Activated naive CD4-positive, alpha-beta T cell treated with Interleukin-2 at 50 U/mL for 16 hours (primary cell): ENCODE data around the gene EPB41L1.
A peak's percentile ranks its signal among the peaks of the same experiment; 100 is the strongest.
"Not testable (repeated sequence)": the region's sequence is repeated elsewhere in the genome, so short reads cannot be mapped to it uniquely, and the experiment has no call there.

Source experiments
- DNase-seq: peaks from one replicate; pipeline ENCODE4 v3.0.0-alpha.2; 2020

EPB41L1 gene

GRCh38 chr20:36126836-36127527 is 27.6 kb upstream of the EPB41L1 start:
- DNase-seq = no peak

- no peak for DNase-seq
These were observed 25.9 kb upstream of the EPB41L1 start for GRCh38 chr20:36128463-36129159.

- DNase-seq = no peak
These were observed 25.4 kb upstream of the EPB41L1 start for GRCh38 chr20:36129160-36129543.

GRCh38 chr20:36130390-36130789 is 24.1 kb upstream of the EPB41L1 start:
- no peak for DNase-seq

- no peak for DNase-seq
These were observed 21.7 kb upstream of the EPB41L1 start for GRCh38 chr20:36132802-36133211.

GRCh38 chr20:36133821-36134220 is 20.7 kb upstream of the EPB41L1 start:
- no peak for DNase-seq

GRCh38 chr20:36135159-36135558 is 19.4 kb upstream of the EPB41L1 start:
- DNase-seq = no peak

- DNase-seq = no peak
These were observed 18.7 kb upstream of the EPB41L1 start for GRCh38 chr20:36135821-36136220.

- not testable (repeated sequence) for DNase-seq
These were observed 17.2 kb upstream of the EPB41L1 start for GRCh38 chr20:36137313-36137712.

- DNase-seq = no peak
These were observed 13.2 kb upstream of the EPB41L1 start for GRCh38 chr20:36141310-36141709.

GRCh38 chr20:36144336-36144735 is 10.2 kb upstream of the EPB41L1 start:
- DNase-seq = no peak

- DNase-seq = no peak
These were observed 8.4 kb upstream of the EPB41L1 start for GRCh38 chr20:36145877-36146707.

- DNase-seq = no peak
These were observed 6.8 kb upstream of the EPB41L1 start for GRCh38 chr20:36147690-36148089.

GRCh38 chr20:36148439-36148838 is 6.1 kb upstream of the EPB41L1 start:
- DNase-seq = no peak

GRCh38 chr20:36149012-36149411 is 5.5 kb upstream of the EPB41L1 start:
- DNase-seq = no peak

GRCh38 chr20:36149469-36149868 is 5.1 kb upstream of the EPB41L1 start:
- no peak for DNase-seq

GRCh38 chr20:36150489-36150846 is 4.1 kb upstream of the EPB41L1 start:
- DNase-seq = no peak

- no peak for DNase-seq
These were observed 3.5 kb upstream of the EPB41L1 start for GRCh38 chr20:36150847-36151539.

GRCh38 chr20:36152261-36152660 is 2.3 kb upstream of the EPB41L1 start:
- DNase-seq = no peak

GRCh38 chr20:36153204-36153603 is 1.3 kb upstream of the EPB41L1 start:
- no peak for DNase-seq

GRCh38 chr20:36153736-36154699 is 522 bp upstream of the EPB41L1 start:
- DNase-seq = peak; percentile 21

- DNase-seq = no peak
These were observed 1.1 kb downstream of the EPB41L1 start for GRCh38 chr20:36155629-36155971.
